ENCODE data around the gene STK16.
A peak's percentile ranks its signal among the peaks of the same experiment; 100 is the strongest.
"Not testable (repeated sequence)": the region's sequence is repeated elsewhere in the genome, so short reads cannot be mapped to it uniquely, and the experiment has no call there.

Gene STK16

DNA sequence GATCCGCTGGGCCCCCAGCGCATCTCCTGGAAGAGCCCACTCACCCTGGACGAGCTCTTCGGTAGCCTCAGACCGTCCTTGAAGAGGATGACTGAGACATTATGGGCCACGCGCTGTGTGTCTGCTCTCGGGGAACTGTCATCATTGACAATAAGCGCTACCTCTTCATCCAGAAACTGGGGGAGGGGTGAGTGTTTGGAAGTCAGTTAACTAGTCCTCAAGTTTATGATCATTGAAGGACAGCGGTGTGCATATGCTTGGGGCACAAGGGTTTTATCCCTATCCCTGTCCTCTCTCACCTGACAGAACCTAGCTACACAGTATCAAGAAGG, 586 bp downstream of the STK16 start:
- TF ChIP-seq ZNF274 (IDR thresholded peaks at IDR 0.05; ENCODE audit: low read depth, low read length) = no peak
- peak overlapping the region; percentile 89 for H3K4me3 ChIP-seq (ENCODE audit: low read length)

DNA sequence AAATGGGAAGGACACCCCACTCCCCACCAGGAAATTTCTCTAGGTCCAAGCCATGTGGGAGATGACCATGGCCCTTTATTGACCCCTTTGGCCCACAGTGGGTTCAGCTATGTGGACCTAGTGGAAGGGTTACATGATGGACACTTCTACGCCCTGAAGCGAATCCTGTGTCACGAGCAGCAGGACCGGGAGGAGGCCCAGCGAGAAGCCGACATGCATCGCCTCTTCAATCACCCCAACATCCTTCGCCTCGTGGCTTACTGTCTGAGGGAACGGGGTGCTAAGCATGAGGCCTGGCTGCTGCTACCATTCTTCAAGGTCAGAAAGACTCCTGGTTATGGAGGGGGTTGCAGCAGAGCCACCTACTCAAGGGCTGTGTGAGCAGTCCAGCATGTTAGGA, 1.3 kb downstream of the STK16 start:
- no peak for TF ChIP-seq ZNF274 (IDR thresholded peaks at IDR 0.05; ENCODE audit: low read depth, low read length)

DNA sequence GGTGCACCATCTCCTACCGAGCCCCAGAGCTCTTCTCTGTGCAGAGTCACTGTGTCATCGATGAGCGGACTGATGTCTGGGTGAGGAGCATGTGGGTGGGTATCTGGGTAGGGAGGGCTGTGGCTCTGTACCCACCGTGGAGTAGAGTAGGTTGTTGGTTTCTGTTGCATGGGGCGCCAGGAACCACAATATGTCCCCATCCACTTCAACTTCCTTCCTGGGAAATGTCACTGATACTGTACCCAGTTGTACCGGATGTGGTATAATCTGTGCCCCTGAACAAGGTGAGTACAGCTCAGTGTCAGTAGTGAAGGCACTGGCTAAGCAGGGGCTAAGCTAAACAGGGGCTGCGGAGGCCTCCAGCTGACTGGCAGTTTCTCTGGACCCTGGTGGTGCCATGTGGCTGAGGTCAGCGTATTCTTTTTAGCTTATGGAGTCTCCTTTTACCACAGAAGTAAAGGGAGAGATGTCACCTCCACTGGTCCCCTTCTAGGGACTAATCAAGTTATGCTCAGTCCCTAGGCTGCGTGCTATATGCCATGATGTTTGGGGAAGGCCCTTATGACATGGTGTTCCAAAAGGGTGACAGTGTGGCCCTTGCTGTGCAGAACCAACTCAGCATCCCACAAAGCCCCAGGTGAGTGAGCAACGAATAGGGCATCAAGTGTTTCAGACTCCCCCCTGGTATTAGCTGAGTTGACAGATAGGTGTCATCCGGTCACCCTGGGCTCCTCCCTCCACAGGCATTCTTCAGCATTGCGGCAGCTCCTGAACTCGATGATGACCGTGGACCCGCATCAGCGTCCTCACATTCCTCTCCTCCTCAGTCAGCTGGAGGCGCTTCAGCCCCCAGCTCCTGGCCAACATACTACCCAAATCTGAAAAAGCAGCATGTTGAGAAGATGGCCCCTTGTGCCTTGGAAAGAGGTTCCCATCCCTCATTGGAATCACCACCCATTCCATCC, 2.7 kb downstream of the STK16 start:
- no peak for TF ChIP-seq ZNF274 (IDR thresholded peaks at IDR 0.05; ENCODE audit: low read depth, low read length)
- peak overlapping the region; percentile 27; the same call in 1 of the 2 replicates for H3K4me3 ChIP-seq (ENCODE audit: low read length)

More for the DNA sequence above, 1.3 kb downstream of the STK16 start:
- no peak overlapping the region; the same call in 1 of the 2 replicates for H3K4me3 ChIP-seq (ENCODE audit: low read length)

DNA sequence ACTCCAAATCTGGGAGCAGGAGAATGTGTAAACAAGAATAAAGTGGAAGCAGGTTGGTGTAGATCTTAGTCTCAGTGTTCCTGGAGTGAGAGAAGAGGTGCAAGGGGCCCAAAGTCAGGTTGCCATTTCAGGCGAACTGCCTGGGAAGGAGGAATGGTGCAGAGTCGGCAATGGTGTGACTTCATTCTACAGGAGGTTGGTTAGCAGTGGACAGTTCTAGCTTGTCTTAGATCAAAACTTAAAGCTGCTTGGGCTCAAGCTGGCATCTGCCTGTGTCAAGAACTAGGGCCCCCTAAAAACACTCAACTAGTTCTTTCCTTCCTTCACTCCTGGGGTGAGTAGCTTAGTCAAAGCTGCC, 3.5 kb downstream of the STK16 start:
- H3K4me3 ChIP-seq (ENCODE audit: low read length) = peak overlapping the region; percentile 52; the same call in 1 of the 2 replicates
- no peak for TF ChIP-seq ZNF274 (IDR thresholded peaks at IDR 0.05; ENCODE audit: low read depth, low read length)

DNA sequence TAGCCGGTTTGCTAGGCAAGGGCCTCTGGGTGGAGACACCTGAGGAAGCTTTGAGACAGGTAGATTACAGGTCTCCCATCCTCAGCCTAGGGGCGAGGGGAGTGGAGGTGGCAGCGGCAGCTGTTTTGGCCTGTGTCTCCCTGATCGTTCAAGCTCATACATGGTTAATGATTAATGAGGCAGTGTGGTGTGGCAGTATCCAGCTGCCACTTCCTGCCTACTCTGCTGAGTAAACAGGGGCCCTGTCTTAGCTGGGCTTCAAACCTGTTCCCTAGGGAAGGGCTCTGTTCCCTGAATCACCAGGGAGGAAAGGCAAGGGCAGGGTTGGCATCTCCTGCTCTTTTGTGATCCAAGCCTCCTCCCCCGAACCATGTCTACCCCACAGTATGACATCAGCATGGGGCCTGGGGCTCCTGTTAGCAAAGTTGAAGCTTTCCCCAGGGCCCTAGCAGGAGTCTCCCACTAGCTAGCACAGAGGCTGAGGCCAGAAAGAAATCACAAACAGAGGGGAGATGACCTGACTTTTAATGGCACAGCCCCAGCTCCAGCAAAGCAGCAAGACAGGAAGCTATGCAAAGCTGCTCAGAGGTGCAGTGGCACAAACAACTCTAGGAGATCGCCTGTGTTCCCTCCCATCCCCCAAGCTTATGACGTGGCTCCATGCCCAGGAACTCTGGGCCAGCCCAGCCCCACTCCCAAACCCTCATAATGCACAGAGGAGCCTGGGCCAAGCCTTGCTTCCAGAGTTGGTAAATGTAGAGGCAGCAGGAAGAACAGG, 4.1 kb downstream of the STK16 start:
- peak overlapping the region; percentile 52; the same call in 1 of the 2 replicates for H3K4me3 ChIP-seq (ENCODE audit: low read length)
- no peak for TF ChIP-seq ZNF274 (IDR thresholded peaks at IDR 0.05; ENCODE audit: low read depth, low read length)

DNA sequence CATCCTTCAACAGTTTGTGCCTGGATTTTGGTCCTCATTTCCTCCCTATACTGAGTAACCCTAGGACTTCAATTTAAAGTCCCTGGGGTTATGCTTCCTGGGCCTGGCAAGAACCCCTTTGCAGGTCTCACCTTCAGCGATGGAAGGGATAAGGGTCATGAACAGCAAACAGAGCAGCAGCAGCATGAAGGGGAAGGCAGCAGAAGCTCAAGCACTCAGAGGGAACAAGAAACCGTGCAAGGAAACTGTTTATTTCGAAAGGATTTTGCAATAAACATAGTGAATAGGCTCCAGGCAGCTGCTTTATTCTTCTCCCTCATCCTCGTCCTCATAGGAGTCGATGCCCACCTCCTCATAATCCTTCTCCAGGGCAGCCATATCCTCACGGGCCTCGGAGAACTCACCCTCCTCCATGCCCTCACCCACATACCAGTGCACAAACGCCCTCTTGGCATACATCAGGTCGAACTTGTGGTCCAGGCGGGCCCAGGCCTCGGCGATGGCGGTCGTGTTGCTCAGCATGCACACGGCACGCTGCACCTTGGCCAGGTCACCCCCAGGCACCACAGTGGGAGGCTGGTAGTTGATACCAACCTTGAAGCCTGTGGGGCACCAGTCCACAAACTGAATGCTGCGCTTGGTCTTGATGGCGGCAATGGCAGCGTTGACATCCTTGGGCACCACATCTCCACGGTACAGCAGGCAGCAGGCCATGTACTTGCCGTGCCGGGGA, 4.9 kb downstream of the STK16 start:
- no peak for TF ChIP-seq ZNF274 (IDR thresholded peaks at IDR 0.05; ENCODE audit: low read depth, low read length)
- peak overlapping the region; percentile 52; the same call in 1 of the 2 replicates for H3K4me3 ChIP-seq (ENCODE audit: low read length)

DNA sequence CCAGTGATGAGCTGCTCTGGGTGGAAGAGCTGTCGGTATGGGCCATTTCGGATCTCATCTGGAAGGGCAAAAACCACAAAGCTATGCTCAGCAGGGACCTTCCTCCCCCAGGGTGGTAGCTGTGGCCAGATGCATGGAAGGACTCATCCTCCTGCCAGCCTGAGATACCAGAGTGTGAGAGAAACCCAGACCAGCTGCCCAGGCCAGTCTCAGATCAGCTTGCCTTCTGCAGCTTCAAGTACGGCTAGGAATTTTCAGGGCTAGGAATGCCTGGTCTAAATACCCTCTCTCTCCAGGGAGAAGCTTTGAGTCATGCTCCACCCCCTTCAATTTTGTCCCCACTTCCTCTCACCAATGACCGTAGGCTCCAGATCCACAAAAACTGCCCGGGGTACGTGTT, 6.4 kb downstream of the STK16 start:
- no peak for TF ChIP-seq ZNF274 (IDR thresholded peaks at IDR 0.05; ENCODE audit: low read depth, low read length)
- peak overlapping the region; percentile 66; the same call in 1 of the 2 replicates for H3K4me3 ChIP-seq (ENCODE audit: low read length)

DNA sequence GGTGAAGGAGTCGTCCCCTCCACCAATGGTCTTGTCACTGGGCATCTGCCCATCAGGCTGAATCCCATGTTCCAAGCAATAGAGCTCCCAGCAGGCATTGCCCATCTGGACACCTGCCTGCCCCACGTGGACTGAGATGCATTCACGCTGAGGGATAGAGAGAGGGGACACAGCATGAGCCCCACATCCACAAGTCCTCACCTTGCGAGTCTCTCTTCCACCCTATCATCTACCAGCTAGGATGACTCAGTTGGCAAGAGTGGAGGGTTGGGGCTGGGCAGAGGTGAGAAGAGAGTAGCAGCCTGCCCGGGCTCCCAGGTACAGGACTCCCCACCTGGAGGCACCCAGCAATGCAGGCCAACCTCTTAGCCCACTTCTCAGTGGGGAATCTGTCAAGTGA, 6.8 kb downstream of the STK16 start:
- no peak for TF ChIP-seq ZNF274 (IDR thresholded peaks at IDR 0.05; ENCODE audit: low read depth, low read length)
- H3K4me3 ChIP-seq (ENCODE audit: low read length) = peak overlapping the region; percentile 66; the same call in 1 of the 2 replicates

DNA sequence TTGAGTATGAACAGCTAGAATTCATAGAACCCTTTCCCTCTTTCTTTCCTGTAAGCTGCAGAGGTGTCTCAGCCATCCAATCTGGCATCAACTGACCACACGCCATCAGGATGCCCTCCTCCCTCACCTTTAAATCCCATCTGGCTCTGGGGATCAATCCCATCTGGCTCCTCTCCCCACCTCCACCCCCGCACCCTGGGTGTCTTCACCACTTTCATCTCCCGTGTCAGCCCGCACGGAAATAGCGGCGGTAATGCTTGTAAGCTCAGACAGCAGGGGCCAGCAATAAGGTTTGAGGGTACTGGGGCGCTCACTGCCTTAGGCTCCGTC, 7.3 kb downstream of the STK16 start:
- H3K4me3 ChIP-seq (ENCODE audit: low read length) = peak overlapping the region; percentile 66; the same call in 1 of the 2 replicates
- no peak for TF ChIP-seq ZNF274 (IDR thresholded peaks at IDR 0.05; ENCODE audit: low read depth, low read length)

DNA sequence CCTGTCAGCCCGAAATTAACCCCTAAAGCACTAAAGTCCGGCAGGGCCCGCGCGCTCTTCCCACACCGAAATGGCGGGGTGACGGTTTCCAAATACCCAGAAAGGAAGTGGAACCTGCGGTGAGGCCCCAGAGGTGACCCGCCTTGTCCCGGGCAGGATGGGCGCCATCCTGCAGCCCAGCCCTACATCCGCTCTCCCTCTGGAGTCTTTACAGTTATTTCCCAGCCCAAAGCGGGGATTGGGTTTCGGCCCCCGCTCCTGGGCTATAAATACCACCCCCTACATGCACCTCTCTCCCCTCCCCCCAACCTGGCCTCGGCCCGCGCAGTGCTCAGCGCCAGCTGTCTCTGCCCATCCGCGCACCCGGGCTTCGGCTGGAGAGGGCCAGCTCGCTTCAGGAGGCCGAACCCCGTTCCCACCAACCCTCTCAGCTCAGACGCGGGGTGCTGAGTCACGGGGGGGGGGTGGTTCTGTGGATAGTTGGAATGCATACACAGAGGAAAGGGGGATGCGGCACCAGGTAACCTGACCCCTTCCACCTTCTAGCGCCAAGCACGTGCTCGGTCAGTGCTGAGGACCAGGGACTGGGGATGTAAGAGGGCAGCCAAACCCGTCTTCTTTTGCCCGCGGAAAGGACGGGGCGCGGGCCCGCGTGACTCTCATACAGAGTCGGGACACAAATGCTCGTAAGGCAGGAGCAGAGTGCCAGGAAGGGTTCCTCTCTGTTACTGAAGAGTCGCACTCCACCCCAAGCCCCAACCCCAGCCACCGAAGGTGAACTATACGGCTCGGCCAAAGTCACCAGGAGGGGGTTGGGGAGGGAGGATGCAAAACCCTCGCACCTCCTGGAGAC, 7.8 kb downstream of the STK16 start, which contains the start of gene TUBA4B:
Gene TUBA4B, plus strand, starts transcription at position 344 of the 853 bp plus-strand sequence. Its CDS starts 165 bp downstream, at position 509.
- H3K4me3 ChIP-seq (ENCODE audit: low read length) = peak within 1 kb of the TSS; percentile 66
- TF ChIP-seq ZNF274 (IDR thresholded peaks at IDR 0.05; ENCODE audit: low read depth, low read length) = no peak

DNA sequence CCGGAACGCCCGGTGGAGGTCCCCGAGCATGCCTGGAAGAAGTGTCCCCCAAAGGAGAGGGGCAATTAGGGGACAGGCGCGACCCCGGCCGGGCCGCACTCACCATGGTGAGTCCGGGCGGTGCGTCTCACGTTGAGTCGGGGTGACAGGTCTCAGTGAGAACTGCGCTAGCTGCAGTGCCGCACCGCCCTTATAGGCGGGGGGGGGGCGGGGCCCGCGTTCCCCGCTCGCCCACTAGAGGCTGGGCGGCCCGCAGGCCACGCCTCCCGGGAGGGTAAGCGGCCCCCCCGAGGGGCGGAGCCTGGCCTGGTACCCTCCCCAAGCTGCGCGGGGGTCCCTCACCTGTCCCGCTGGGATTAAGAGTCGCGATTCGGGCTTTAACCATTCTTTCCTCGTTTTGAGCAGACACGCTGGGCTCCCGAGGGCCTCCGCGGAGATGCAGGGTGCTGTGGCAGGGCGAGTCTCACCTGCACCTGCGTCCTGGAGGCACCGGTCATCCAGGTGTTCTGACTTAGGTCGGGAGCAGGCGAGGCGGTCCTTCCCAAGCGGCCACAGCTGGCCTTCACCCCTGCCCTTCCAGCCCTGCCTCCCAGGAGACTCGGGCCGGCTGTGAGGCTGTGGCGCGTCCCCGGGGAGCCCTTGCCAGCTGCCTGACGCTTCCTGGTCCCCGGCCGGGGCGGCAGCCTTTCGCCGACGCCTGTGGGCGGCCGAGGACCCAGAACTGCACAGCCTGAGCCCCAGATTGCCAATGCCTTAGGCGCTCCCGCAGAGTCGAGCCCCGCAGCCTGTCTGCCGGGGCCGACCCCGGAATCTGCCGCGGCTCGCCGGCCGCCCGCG, 8.7 kb downstream of the STK16 start, which contains the start of gene TUBA4A:
Gene TUBA4A, minus strand, starts transcription at position 166 of the 837 bp plus-strand sequence. Its CDS starts 60 bp downstream, at position 106.
- TF ChIP-seq ZNF274 (IDR thresholded peaks at IDR 0.05; ENCODE audit: low read depth, low read length) = no peak

DNA sequence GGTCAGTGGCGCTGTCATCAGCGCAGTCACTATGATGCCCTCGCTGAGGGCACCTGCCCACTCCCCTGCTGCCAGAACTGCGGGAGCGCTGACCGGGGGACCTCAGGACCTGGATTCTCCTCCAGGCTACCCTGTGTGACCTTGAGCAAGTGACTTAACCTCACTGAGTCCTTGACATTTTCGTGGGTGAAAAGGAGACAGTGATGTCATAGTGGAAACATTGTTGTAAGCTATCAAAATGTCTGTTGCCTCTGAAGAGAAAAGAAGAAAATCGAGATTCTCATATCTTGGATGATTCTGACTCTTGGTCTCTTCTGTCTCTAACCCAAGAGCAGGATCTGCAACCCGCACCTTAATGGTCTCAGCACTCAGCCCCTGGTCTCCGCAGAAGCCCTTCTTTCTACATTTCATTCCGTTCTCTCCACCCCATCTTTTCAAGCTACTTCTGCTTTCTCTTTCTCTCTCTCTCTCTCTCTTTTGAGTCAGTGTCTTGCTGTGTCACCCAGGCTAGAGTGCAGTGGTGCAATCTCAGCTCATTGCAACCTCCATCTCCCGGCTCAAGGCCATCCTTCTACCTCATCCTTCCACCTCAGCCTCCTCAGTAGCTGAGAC, 9.4 kb downstream of the STK16 start:
- peak overlapping the region; percentile 66; the same call in 1 of the 2 replicates for H3K4me3 ChIP-seq (ENCODE audit: low read length)
- TF ChIP-seq ZNF274 (IDR thresholded peaks at IDR 0.05; ENCODE audit: low read depth, low read length) = no peak

More for the DNA sequence above, 8.7 kb downstream of the STK16 start, which contains the start of gene TUBA4A:
- peak within 1 kb of the TSS; percentile 66 for H3K4me3 ChIP-seq (ENCODE audit: low read length)

DNA sequence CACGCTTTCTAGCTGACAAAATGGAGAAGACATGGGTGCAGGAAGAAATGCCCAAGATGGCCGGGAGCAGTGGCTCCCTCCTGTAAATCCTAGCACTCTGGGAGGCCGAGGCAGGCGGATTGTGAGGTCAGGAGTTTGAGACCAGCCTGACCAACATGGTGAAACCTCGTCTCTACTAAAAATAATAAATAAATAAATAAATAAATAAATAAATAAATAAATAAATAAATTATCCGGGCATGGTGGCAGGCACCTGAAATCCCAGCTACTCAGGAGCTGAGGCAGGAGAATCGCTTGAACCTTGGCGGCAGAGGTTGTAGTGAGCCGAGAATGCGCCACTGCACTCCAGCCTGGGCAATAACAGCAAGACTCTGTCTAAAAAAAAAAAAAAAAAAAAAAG, 13.7 kb downstream of the STK16 start:
- not testable (repeated sequence) for H3K4me3 ChIP-seq (ENCODE audit: low read length)
